Heart left ventricle (tissue), 16 donors: ENCODE data around the gene ZNF775. TPM values are rescaled to one million over a fixed set of nuclear protein-coding genes. Genes with fewer than 3 reads are reported as not detected.

Experiments
- ATAC-seq, 4 donors: fragments of 200-7000 bp; cut with Tn5 transposase; one replicate each; pipeline ENCODE4 v1.9.1; 2020 to 2022; ENCODE audit warnings: moderate library complexity in 4 of 4, mild to moderate bottlenecking in 3 of 4, moderate number of reproducible peaks in 1 of 4
- DNase-seq, 5 donors: peaks; one replicate each; pipeline ENCODE4 v3.0.0-alpha.2; 2020
- H3K27ac ChIP-seq, 12 donors: fragments of 200-600 bp; sonication (generic) in 4 of 12; one replicate each; pipeline versions ENCODE4 v1.5.0 to v1.8.0; 2016 to 2022; ENCODE audit warnings: mild to moderate bottlenecking in 2 of 12
- H3K27me3 ChIP-seq, 9 donors: fragments of 200-600 bp; sonication (generic) in 2 of 9; one replicate each; pipeline versions ENCODE4 v1.5.1 to v1.8.0; 2016 to 2022; ENCODE audit warnings: mild to moderate bottlenecking in 3 of 9
- H3K36me3 ChIP-seq, 9 donors: fragments of 200-600 bp; sonication (generic) in 2 of 9; one replicate each; pipeline versions ENCODE4 v1.5.0 to v1.8.0; 2018 to 2022; ENCODE audit warnings: mild to moderate bottlenecking in 2 of 9
- H3K4me1 ChIP-seq, 12 donors: fragments of 200-600 bp; sonication (generic) in 4 of 12; one replicate each; pipeline versions ENCODE4 v1.5.0 to v1.8.0; 2016 to 2022; ENCODE audit warnings: mild to moderate bottlenecking in 3 of 12
- H3K4me3 ChIP-seq, 12 donors: fragments of 200-600 bp; sonication (generic) in 4 of 12; one replicate each; pipeline versions ENCODE4 v1.5.0 to v1.8.0; 2017 to 2022; ENCODE audit warnings: mild to moderate bottlenecking in 9 of 12, moderate library complexity in 4 of 12
- H3K9me3 ChIP-seq, 12 donors: fragments of 200-600 bp; sonication (generic) in 4 of 12; one replicate each; pipeline versions ENCODE4 v1.5.0 to v1.8.0; 2016 to 2022; ENCODE audit warnings: mild to moderate bottlenecking in 1 of 12
- POLR2A ChIP-seq, 2 donors: fragments of 450-650 bp; IDR thresholded peaks; one replicate each; pipeline ENCODE4 v1.6.1; 2017; ENCODE audit warnings: antibody characterized with exemption in 2 of 2, mild to moderate bottlenecking in 2 of 2, moderate library complexity in 2 of 2
- WGBS, 4 donors: extraction: QIAGEN DNeasy Blood & Tissue Kit in 2 of 4; methylation state at CpG; one replicate each; pipeline versions ENCODE4 v1.1.5 to v1.1.7; 2013 to 2018; 5-methylcytosine and 5-hydroxymethylcytosine counted together
- intact Hi-C, 10 donors: fragments of 100-400 bp; cut with DNase I; formaldehyde crosslinking; loops; one replicate each; pipeline versions ENCODE4 v1.11.1 to v1.14.2; 2022
- polyA plus RNA-seq, 2 donors: library from polyadenylated mRNA; stranded (reverse); fragments of 200-250 nt; gene quantifications; one replicate each; pipeline ENCODE4 v1.2.3, GENCODE V29; 2013
- total RNA-seq, 9 donors: library from RNA; depleted of rRNA in 2 of 9; stranded (reverse); fragments of >200 nt in 2 of 9; fragmentation: NEBNext Ultra II Directional in 3 of 9; extraction: Animal tissue kit (Norgen Biotek cat#: 25700) in 3 of 9; gene quantifications; one replicate each; pipeline versions ENCODE4 v1.1.0 to v1.2.4, GENCODE V29; 2016 to 2023
- TF ChIP-seq, protein P1 (sequence below), 12 donors: fragments of 200-600 bp; sonication (generic) in 4 of 12; IDR thresholded peaks; one replicate each; pipeline versions ENCODE4 v1.5.0 to v1.8.0; 2018 to 2022; ENCODE audit warnings: antibody characterized with exemption in 12 of 12, mild to moderate bottlenecking in 5 of 12
- donor health status: ischemic (EF 13 %, LVEDD 7.1; RV severe dilation, severe dysfunction).
- donor health status: healthy with polysubstance abuse.
- donor health status: DM: no; HTN: yes; CAD: no.
- donor health status: DM: no; HTN: no; CAD: no.
- donor health status: ischemic (EF 25% LVEDD 6.9; RV normal size, moderate dysfunction).
- donor health status: ischemic (EF 25% LVEDD 5.7; RV mildly dilated, moderate dysfunction).
- donor health status: healthy.
- donor health status: DM: yes; HTN: yes; CAD: no.
- donor health status: ischemic (EF 35%, LVEDD 5.7; RV mildly dilated, moderate dysfunction).
- donor health status: nonischemic (EF 11% LVEDD 7.7; RV severe dilation, severe dysfunction).
- donor health status: DM: yes; HTN: yes; CAD: no.
- donor health status: PGD.
- donor health status: ischemic (EF 29% LVEDD 5.4; RV normal size, mild dysfunction).
- donor health status: nonischemic (EF 23%, LVEDD 6.1; RV moderate dilation, normal function).

The ZNF775 gene
- total and polyA plus RNA-seq, 11 donors = 1.8 to 5.0 (median 3.3) TPM

DNA sequence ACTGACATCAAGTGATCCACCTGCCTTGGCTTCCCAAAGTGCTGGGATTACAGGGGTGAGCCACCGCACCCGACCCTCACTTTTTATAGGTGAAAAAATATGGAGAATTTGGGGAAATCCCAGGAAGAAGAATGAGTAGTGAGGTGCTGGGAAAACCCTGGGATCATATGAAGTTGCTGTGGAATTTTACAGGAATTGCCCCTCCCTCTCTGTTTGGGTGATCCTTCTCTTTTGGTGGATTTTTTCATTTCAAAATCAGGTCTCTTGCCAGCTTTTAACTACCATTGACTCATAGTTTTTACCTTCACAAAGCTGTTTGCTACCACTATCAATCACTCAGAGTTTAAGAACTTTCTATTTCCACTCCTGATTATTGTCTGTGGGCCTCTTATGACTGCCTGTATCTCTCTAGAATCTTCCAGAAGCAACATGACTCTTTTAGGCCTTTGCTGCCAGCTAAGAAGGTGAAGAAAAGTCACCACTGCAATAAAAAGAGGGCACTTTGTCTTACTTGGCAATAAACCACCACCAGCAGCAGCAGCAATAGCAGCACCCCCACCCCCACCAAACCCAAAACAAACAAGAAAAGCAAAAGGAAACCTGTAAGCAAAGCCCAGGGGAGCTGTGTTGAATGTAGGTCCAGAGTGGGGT, 67.3 kb downstream of the ZNF775 start:
- H3K36me3 ChIP-seq = no peaks in the 10 kb centered on the region
- H3K4me3 ChIP-seq = no peak overlapping the region
- 82 to 90% (median 85%) methylated on average over 2 of the region's 2 CpGs for WGBS, 4 donors
- ATAC-seq (no peak), DNase-seq (no peak)
- H3K4me1 ChIP-seq = peaks cover 0 to 37% (median 14%) of the 10 kb centered on the region in 12 donors
- intact Hi-C loops = loop anchor here in 5 of 10 donors (5.0 to 10.0 kb wide), 6 partner anchors 116 to 1068 kb away; partner anchors contain the start of genes GIMAP5 (in 1 of the 5), GIMAP6 (in 1 of the 5) and RHEB (in 1 of the 5)
- peak overlapping the region in 1 of 12 donors; percentile 10 for H3K27ac ChIP-seq
- TF ChIP-seq POLR2A (IDR thresholded peaks at IDR 0.05) = no peak
- TF ChIP-seq, protein P1, sequence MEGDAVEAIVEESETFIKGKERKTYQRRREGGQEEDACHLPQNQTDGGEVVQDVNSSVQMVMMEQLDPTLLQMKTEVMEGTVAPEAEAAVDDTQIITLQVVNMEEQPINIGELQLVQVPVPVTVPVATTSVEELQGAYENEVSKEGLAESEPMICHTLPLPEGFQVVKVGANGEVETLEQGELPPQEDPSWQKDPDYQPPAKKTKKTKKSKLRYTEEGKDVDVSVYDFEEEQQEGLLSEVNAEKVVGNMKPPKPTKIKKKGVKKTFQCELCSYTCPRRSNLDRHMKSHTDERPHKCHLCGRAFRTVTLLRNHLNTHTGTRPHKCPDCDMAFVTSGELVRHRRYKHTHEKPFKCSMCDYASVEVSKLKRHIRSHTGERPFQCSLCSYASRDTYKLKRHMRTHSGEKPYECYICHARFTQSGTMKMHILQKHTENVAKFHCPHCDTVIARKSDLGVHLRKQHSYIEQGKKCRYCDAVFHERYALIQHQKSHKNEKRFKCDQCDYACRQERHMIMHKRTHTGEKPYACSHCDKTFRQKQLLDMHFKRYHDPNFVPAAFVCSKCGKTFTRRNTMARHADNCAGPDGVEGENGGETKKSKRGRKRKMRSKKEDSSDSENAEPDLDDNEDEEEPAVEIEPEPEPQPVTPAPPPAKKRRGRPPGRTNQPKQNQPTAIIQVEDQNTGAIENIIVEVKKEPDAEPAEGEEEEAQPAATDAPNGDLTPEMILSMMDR (IDR thresholded peaks at IDR 0.05) = no peak
- no peaks in the 10 kb centered on the region for H3K27me3 ChIP-seq
- H3K9me3 ChIP-seq = peaks cover 0 to 10% (median 6%) of the 10 kb centered on the region in 12 donors

Other genes with a start within 250 kb of the ZNF775 start
- 1 to 10 TPM; 2.1 to 9.4 (median 4.6) TPM for gene LRRC61, start 56.0 kb upstream of the ZNF775 start, total RNA-seq
- gene LRRC61, start 56.0 kb upstream of the ZNF775 start, polyA plus RNA-seq = 1 to 10 TPM; 1.8 to 8.3 TPM
- 1 to 10 TPM; 1.6 to 5.9 (median 3.7) TPM for gene ACTR3C, start 55.8 kb upstream of the ZNF775 start, total RNA-seq
- gene ACTR3C, start 55.8 kb upstream of the ZNF775 start, polyA plus RNA-seq = 1 to 10 TPM; 2.2 to 4.5 TPM
- gene RARRES2, start 37.7 kb upstream of the ZNF775 start, total RNA-seq = 100 to 1,000 TPM in 2 of 9 donors, 10 to 100 TPM in 3, 1 to 10 TPM in 4; 3.9 to 108 (median 12.6) TPM
- gene RARRES2, start 37.7 kb upstream of the ZNF775 start, polyA plus RNA-seq = 10 to 100 TPM in 1 of 2 donors, 1 to 10 TPM in 1; 9.2 to 16.0 TPM
- gene REPIN1, start 10.5 kb upstream of the ZNF775 start, total RNA-seq = 100 to 1,000 TPM in 5 of 9 donors, 10 to 100 TPM in 4; 90.4 to 141 (median 100) TPM
- gene REPIN1, start 10.5 kb upstream of the ZNF775 start, polyA plus RNA-seq = 10 to 100 TPM; 49.8 to 79.6 TPM
- gene GIMAP8, start 71.3 kb downstream of the ZNF775 start, total RNA-seq = 10 to 100 TPM; 11.3 to 36.0 (median 14.9) TPM
- gene GIMAP8, start 71.3 kb downstream of the ZNF775 start, polyA plus RNA-seq = 10 to 100 TPM; 11.7 to 20.3 TPM
- gene GIMAP7, start 135.5 kb downstream of the ZNF775 start, total RNA-seq = 10 to 100 TPM; 14.4 to 46.8 (median 18.9) TPM
- gene GIMAP7, start 135.5 kb downstream of the ZNF775 start, polyA plus RNA-seq = 10 to 100 TPM; 34.6 to 48.0 TPM
- gene GIMAP4, start 188.1 kb downstream of the ZNF775 start, total RNA-seq = 10 to 100 TPM; 25.1 to 80.2 (median 35.2) TPM
- 10 to 100 TPM; 32.8 to 35.5 TPM for gene GIMAP4, start 188.1 kb downstream of the ZNF775 start, polyA plus RNA-seq